Measurements from ENCODE around the gene COA8.
"Not testable (repeated sequence)": the region's sequence is repeated elsewhere in the genome, so short reads cannot be mapped to it uniquely, and the experiment has no call there.

DNA sequence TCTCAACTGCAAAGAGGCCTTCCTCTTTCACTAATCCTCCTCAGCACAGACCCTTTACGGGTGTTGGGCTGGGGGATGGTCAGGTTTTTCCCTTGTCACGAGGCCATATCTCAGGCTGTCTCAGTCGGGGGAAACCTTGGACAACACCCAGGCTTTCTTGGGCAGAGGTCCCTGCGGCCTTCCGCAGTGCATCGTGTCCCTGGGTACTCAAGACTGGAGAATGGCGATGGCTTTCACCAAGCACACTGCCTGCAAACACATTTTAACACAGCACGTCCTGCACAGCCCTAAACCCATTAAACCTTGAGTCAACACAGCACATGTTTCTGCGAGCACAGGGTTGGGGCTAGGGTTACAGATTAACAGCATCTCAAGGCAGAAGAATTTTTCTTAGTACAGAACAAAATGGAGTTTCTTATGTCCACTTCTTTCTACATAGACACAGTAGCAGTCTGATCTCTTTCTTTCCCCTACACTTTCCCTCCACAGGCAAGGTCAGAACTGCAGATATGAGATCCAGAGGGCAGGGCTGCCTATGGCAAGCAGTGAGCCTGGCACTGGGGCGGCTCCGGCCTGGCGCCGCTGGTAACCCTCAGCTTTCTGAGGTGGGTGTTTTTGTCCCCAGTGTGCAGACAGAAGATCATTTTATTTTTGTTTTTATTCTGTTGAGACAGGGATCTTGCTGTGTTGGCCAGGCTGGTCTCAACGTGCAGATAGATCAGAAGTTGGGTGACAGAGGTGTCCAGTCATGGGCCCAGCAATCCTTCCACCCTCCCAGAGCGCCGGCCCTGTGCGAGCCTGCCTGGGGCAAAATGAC is 37.1 kb upstream of the COA8 start:
- TF ChIP-seq, protein P1, sequence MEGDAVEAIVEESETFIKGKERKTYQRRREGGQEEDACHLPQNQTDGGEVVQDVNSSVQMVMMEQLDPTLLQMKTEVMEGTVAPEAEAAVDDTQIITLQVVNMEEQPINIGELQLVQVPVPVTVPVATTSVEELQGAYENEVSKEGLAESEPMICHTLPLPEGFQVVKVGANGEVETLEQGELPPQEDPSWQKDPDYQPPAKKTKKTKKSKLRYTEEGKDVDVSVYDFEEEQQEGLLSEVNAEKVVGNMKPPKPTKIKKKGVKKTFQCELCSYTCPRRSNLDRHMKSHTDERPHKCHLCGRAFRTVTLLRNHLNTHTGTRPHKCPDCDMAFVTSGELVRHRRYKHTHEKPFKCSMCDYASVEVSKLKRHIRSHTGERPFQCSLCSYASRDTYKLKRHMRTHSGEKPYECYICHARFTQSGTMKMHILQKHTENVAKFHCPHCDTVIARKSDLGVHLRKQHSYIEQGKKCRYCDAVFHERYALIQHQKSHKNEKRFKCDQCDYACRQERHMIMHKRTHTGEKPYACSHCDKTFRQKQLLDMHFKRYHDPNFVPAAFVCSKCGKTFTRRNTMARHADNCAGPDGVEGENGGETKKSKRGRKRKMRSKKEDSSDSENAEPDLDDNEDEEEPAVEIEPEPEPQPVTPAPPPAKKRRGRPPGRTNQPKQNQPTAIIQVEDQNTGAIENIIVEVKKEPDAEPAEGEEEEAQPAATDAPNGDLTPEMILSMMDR (IDR thresholded peaks at IDR 0.05; ENCODE audit: extremely low read depth in 1 of 2, insufficient read depth in 1 of 2, low read depth in 1 of 2, low read length in 2 of 2), result not testable (repeated sequence)
- TF ChIP-seq, protein P2, sequence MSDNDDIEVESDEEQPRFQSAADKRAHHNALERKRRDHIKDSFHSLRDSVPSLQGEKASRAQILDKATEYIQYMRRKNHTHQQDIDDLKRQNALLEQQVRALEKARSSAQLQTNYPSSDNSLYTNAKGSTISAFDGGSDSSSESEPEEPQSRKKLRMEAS (IDR thresholded peaks at IDR 0.05; ENCODE audit: insufficient read depth, insufficient read length), result not testable (repeated sequence)
- not testable (repeated sequence) for TF ChIP-seq POLR2A (IDR thresholded peaks at IDR 0.05; ENCODE audit: low read depth, low read length); EZH2 (IDR thresholded peaks at IDR 0.05; ENCODE audit: borderline replicate concordance, low read depth, low read length, severe bottlenecking)
